Measurements from ENCODE around the gene NAP1L4. TPM values are rescaled to one million over a fixed set of nuclear protein-coding genes. Genes with fewer than 3 reads are reported as not detected.

Gene NAP1L4
- polyA plus RNA-seq, 1 of the 3 experiments (the other 2 are of a cell fraction): 104 TPM

- POLR2A ChIA-PET: interaction anchor here (0.6 kb wide), 1 partner anchor 95 kb away, joined by 3 read pairs; no protein-coding TSS in a partner anchor
- peaks cover 12 to 24% of the 10 kb centered on the region in 2 experiments for H3K4me1 ChIP-seq (ENCODE audit: control insufficient read depth in 1 of 2, insufficient read depth in 2 of 2, low read depth in 1 of 2, low read length in 1 of 2)
- peaks cover 8% of the 10 kb centered on the region for H3F3A ChIP-seq (replicated peaks; ENCODE audit: insufficient read depth)
- H2AFZ ChIP-seq (ENCODE audit: low read depth): no peak overlapping the region
- no peak overlapping the region for H3K4me3 ChIP-seq (ENCODE audit: low read depth in 2 of 2, low read length in 1 of 2)
- no peak overlapping the region for H3K4me2 ChIP-seq
- no peaks in the 10 kb centered on the region for H3K9me2 ChIP-seq
- no peak overlapping the region for H3K9ac ChIP-seq
- CTCF ChIA-PET: no interaction called here
- 87% methylated on average over 14 of the region's 14 CpGs for WGBS (ENCODE audit: low lambda C conversion rate)
- DNase-seq: no peak
- TF ChIP-seq CTCF (IDR thresholded peaks at IDR 0.05): no peak
- TF ChIP-seq EP300 (IDR thresholded peaks at IDR 0.05; ENCODE audit: borderline replicate concordance in 1 of 2, low read depth in 1 of 2, low read length in 1 of 2): no peak
- TF ChIP-seq FOXJ3 (CRISPR knock-in tag; IDR thresholded peaks at IDR 0.05): no peak
- no peak for TF ChIP-seq RCOR1 (IDR thresholded peaks at IDR 0.05; ENCODE audit: low read length)
- no peak for TF ChIP-seq RFX5 (IDR thresholded peaks at IDR 0.05; ENCODE audit: low read length)
- TF ChIP-seq USF2 (IDR thresholded peaks at IDR 0.05; ENCODE audit: borderline replicate concordance, low read depth, low read length): no peak
- TF ChIP-seq TEAD4 (IDR thresholded peaks at IDR 0.05; ENCODE audit: borderline replicate concordance, insufficient read depth): no peak
- no peak for TF ChIP-seq JUND (IDR thresholded peaks at IDR 0.05)
- TF ChIP-seq TAF1 (IDR thresholded peaks at IDR 0.05; ENCODE audit: borderline replicate concordance, low read depth, low read length): no peak
- 0 out of 2 replicates have a peak, but pooled peaks cover under 1% of the 10 kb centered on the region for H4K20me1 ChIP-seq (ENCODE audit: insufficient read depth)
- peaks cover 8% of the 10 kb centered on the region for H3K79me2 ChIP-seq (ENCODE audit: insufficient read depth)
- H3K9me3 ChIP-seq: no peaks in the 10 kb centered on the region
- no peak overlapping the region for H3K27ac ChIP-seq (ENCODE audit: low read depth in 2 of 2, low read length in 1 of 2)
- H3K27me3 ChIP-seq (ENCODE audit: insufficient read depth): no peaks in the 10 kb centered on the region
- H3K36me3 ChIP-seq (replicated peaks in 1 of 2; ENCODE audit: control insufficient read depth in 1 of 2, insufficient read depth in 2 of 2, low read length in 1 of 2): peaks cover 0 to 20% of the 10 kb centered on the region in 2 experiments
These were observed 3.9 kb upstream of the NAP1L4 start for GRCh38 chr11:2995893-2996554.

- H3K27ac ChIP-seq (ENCODE audit: low read depth in 2 of 2, low read length in 1 of 2): no peak overlapping the region
- CTCF ChIA-PET: no interaction called here
- H4K20me1 ChIP-seq (ENCODE audit: insufficient read depth): peaks cover 10% of the 10 kb centered on the region
- peaks cover 3 to 19% of the 10 kb centered on the region in 2 experiments for H3K4me1 ChIP-seq (ENCODE audit: control insufficient read depth in 1 of 2, insufficient read depth in 2 of 2, low read depth in 1 of 2, low read length in 1 of 2)
- no peak overlapping the region for H3K4me3 ChIP-seq (ENCODE audit: low read depth in 2 of 2, low read length in 1 of 2)
- H3K9me2 ChIP-seq: no peaks in the 10 kb centered on the region
- no peak overlapping the region for H2AFZ ChIP-seq (ENCODE audit: low read depth)
- H3K9ac ChIP-seq: no peak overlapping the region
- no peak overlapping the region for H3K4me2 ChIP-seq
- peaks cover 17% of the 10 kb centered on the region for H3K79me2 ChIP-seq (ENCODE audit: insufficient read depth)
- peaks cover 8% of the 10 kb centered on the region for H3F3A ChIP-seq (replicated peaks; ENCODE audit: insufficient read depth)
- 86% methylated on average over 6 of the region's 13 CpGs for WGBS (ENCODE audit: low lambda C conversion rate)
- peaks cover 0 to 12% of the 10 kb centered on the region in 2 experiments for H3K36me3 ChIP-seq (replicated peaks in 1 of 2; ENCODE audit: control insufficient read depth in 1 of 2, insufficient read depth in 2 of 2, low read length in 1 of 2)
- no peaks in the 10 kb centered on the region for H3K27me3 ChIP-seq (ENCODE audit: insufficient read depth)
- TF ChIP-seq RCOR1 (IDR thresholded peaks at IDR 0.05; ENCODE audit: low read length) (no peak), USF2 (IDR thresholded peaks at IDR 0.05; ENCODE audit: borderline replicate concordance, low read depth, low read length) (no peak), TAF1 (IDR thresholded peaks at IDR 0.05; ENCODE audit: borderline replicate concordance, low read depth, low read length) (no peak), NFIC (IDR thresholded peaks at IDR 0.05; ENCODE audit: borderline replicate concordance) (no peak), YY1 (IDR thresholded peaks at IDR 0.05; ENCODE audit: low read depth) (no peak), POLR2AphosphoS5 (IDR thresholded peaks at IDR 0.05; ENCODE audit: low read depth, low read length) (no peak), ZBTB33 (IDR thresholded peaks at IDR 0.05; ENCODE audit: borderline replicate concordance, low read depth) (no peak), NRF1 (IDR thresholded peaks at IDR 0.05; ENCODE audit: low read depth, low read length) (no peak), REST (IDR thresholded peaks at IDR 0.05; ENCODE audit: low read depth, low read length) (no peak), TCF12 (IDR thresholded peaks at IDR 0.05) (no peak), RFX5 (IDR thresholded peaks at IDR 0.05; ENCODE audit: low read length) (no peak)
- POLR2A ChIA-PET: interaction anchor here (0.6 to 1.0 kb wide), 2 partner anchors 14 to 96 kb away, joined by 3 read pairs; no protein-coding TSS in a partner anchor
- DNase-seq: no peak
- H3K9me3 ChIP-seq: no peaks in the 10 kb centered on the region
These were observed 3.0 kb upstream of the NAP1L4 start for GRCh38 chr11:2995031-2995561.

Measured in SK-N-SH (cell line).